ENCODE data around the gene RNF175.

Gene RNF175

DNA sequence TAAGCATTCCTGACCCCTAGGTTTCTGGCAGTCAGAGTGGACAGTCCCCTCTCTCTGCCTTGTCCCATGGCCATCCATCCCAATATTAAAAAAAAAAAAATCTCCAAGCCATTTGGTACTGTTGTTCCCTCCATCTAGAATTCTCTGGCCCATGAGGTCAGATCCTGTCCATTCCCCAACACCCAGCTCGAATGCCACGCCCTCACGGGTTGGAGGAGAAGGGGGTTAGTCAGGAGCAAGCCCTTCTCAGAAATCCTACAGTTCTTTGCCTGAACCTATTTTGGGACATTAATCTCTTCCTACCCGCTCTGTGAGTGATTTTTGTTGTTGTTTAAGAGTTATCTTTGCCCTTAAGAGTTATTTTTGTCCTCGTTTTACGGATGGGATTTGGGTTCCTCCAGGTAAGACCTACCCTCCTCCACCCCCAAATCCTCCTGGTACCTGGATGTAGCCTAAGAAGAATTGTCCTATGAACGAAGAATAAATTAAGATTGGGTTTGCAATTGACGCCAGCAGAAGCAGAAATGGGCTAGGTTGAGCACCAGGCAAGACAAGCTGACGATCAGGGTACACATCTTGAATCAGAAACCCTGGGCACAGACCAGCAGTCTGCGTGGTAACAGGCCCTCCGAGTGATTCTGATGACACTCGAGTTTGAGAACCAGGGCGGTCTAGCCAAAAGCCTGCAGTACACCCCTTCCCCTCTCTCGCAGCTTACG, 977 bp downstream of the RNF175 start:
- in situ Hi-C loops (cut with HindIII; ENCODE audit: low pct_ligation_motif_present, low pct_unique_long_range_greater_than_20kb, low sequenced_read_pairs) = no loop called here
- DNase-seq = no peak

DNA sequence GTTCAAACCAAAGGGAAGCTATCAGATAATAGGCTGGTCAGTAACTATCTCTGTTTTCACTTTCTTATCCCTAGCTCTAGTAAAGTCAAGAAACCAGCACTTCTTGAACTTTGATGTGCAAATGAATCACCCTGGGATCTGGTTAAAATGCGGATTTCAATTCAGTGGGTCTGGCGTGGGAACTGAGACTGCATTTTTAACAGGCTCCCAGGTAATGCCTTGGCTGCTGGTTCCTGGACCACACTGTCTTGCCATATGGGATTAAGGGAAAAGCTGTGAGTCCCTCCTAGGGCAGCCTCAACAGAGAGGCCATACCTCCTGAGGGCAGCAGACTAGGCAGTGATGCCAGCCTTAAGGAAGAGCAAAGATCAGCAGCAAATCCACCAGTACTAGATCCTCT, 1.7 kb downstream of the RNF175 start:
- DNase-seq = no peak
- in situ Hi-C loops (cut with HindIII; ENCODE audit: low pct_ligation_motif_present, low pct_unique_long_range_greater_than_20kb, low sequenced_read_pairs) = no loop called here

DNA sequence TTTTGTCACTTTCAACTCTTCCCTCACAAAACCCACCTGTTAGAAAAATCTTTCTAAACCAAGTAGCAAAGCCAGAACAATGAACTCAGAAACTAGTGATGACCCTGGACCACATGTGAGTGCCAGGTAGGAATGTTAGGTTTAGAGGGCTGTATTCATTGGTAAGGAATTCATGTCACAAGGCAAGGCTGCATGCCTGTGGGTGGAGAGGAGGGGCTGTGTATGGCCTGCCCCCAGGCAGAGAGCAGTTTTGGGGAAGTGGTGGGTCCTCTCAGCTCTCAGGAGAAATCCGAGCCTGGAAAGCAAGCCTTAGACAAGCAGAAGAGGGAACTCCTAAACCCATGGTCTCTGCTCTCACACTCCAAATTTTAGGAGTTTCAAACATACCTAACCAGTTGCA, 2.4 kb downstream of the RNF175 start:
- in situ Hi-C loops (cut with HindIII; ENCODE audit: low pct_ligation_motif_present, low pct_unique_long_range_greater_than_20kb, low sequenced_read_pairs) = no loop called here
- DNase-seq = peak; percentile 30

DNA sequence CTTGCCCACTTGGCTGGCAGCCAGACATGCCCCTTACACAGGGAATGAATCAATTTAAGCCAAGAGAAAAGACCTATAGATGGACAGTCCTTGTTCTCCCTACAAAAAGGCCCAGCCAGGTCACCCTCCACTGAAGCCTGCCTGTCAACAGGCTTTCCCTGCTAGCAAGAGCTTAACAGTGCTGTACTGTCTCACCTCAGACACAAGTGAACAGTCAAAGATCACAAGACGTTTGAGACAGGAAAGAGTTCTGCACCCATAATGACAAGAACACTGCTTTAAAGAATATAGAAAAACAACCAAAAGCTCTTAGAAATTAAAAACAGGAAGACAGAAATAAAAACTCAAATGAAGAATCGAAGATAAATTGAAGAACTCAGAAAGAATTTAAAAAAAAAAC, 4.6 kb downstream of the RNF175 start:
- in situ Hi-C loops (cut with HindIII; ENCODE audit: low pct_ligation_motif_present, low pct_unique_long_range_greater_than_20kb, low sequenced_read_pairs) = no loop called here

DNA sequence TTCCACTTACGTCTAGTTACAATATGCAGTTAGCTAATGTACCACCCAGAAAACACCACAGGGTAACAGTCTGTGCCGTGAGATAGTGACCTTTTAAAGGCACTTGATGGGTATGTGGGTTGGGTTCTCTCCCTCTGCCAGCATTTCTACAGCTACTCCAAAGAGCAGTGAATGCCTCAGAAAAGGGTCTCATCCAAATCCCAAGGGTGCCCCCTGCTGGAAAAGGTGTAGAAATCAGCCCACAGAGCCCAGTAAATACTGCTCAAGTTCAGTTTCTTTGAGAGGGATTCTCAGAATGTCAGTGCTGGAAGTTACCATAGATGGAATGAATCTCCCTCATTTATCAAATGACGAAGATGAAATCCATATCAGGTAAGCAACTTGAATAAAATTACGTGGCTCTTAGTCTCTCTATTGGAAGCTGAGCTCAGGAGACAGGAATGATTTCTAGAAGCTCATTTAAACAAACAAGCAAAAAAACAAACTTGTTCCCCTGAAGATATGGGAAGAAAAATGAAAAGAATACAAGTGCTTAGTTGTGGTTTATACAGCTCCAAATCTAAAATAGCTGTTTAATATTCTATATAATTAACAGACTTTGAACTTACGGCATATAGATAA, 9.5 kb downstream of the RNF175 start:
- peak; percentile 77 for DNase-seq
- in situ Hi-C loops (cut with HindIII; ENCODE audit: low pct_ligation_motif_present, low pct_unique_long_range_greater_than_20kb, low sequenced_read_pairs) = no loop called here

More for the DNA sequence above, 4.6 kb downstream of the RNF175 start:
- DNase-seq = no peak

DNA sequence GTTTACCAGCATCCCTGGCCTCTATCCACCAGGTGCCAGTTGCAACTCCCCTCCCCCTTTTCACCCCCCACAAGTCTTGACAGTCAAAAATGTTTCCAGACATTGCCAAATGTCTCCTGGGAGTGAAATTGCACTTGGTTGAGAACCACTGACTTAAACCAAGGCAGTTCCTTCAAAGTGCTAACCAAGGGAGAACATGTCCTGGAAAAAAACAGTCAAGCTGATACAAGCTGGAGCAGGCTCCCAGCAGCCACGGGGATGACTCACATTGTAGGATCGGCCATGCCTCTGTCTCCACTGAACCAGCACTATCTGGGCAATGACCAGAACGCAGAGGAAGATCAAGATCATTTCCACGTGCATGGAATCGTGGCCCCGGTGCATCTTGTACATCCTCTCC, 11.4 kb downstream of the RNF175 start:
- in situ Hi-C loops (cut with HindIII; ENCODE audit: low pct_ligation_motif_present, low pct_unique_long_range_greater_than_20kb, low sequenced_read_pairs) = no loop called here
- DNase-seq = peak; percentile 61

DNA sequence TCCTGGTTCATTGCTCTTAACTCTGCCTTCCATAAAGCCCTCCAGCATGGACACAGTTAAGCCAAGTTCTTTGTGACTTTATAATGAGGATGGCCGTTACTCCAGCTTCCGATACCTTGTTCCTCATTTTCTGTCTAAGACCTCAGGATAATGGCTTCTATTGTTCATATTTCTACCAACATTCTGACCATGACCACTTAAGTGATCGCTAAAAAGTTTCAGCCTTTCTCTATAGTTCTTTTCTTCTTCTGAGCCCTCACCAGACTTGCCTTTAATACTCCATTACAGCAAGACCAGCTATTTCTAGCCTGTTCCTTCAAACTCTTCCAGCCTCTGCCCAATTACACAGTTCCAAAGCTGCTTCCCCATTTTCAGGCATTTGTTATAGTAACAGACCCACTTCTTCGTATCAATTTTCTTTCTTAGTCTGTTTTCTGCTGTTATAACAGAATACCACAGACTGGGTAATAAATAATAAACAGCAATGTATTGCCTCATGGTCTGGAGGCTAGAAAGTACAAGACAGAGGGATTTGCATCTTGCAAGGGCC, 12.3 kb downstream of the RNF175 start:
- DNase-seq = no peak
- in situ Hi-C loops (cut with HindIII; ENCODE audit: low pct_ligation_motif_present, low pct_unique_long_range_greater_than_20kb, low sequenced_read_pairs) = no loop called here

DNA sequence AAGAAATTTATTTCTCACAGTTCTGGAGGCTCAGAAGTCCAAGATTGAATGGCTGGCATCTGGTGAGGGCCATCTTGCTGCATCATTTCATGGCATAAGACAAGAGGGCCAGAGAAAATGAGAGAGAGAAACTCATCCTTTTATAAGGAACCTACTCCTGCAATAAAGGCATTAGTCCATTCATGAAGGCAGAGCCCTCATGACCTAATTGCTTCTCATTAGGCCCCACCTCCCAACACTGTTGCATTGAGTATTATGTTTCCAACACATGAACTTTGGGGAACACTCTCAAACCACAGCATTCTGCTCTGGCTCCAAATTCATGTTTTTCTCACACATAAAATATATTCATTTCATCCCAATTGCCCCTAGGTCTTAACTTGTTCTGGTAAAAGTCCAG, 14.2 kb downstream of the RNF175 start:
- in situ Hi-C loops (cut with HindIII; ENCODE audit: low pct_ligation_motif_present, low pct_unique_long_range_greater_than_20kb, low sequenced_read_pairs) = no loop called here
- no peak for DNase-seq

DNA sequence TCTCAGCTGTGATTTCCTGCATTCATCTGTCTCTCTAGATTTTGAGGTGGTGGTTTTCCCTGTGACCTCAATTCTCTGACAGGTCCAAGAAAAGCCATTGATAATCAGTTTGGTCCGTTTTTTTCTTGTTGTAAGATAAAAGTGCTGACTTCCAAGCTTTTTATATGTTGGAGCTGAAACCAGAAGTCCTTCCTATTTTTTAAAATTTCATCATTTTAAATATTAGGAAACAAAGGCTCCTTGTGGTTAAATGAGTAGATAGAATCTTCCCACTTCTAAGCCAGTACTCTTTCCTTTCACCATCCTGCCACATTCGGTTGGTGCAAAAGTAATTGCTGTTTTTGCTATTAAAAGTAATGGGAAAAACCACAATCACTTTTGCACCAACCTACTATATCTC, 18.3 kb downstream of the RNF175 start:
- no peak for DNase-seq
- in situ Hi-C loops (cut with HindIII; ENCODE audit: low pct_ligation_motif_present, low pct_unique_long_range_greater_than_20kb, low sequenced_read_pairs) = no loop called here

DNA sequence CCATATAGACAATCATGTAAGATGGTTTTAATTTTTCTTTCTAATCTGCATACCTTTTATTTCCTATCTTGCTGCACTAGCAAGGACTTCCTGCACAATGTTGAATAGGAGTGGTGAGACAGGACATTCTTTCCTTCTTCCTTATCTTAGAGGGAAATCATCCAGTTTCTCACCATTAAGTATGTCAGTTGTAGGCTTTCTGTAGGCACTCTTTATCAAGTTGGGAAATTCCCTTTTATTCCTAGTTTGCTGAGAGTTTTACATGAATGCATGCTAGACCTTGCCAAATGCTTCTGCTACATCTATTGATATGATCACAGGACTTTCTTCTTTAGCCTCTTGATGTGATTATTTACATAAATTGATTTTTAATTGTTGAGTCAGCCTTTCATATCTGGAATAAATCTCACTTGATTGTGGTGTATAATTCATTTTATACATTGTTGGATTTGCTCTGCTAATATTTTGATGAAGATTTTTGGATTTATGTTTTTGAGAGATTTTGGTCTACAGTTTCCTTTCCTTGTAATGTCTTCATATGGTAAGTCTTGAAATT, 23.8 kb downstream of the RNF175 start:
- in situ Hi-C loops (cut with HindIII; ENCODE audit: low pct_ligation_motif_present, low pct_unique_long_range_greater_than_20kb, low sequenced_read_pairs) = no loop called here
- no peak for DNase-seq

DNA sequence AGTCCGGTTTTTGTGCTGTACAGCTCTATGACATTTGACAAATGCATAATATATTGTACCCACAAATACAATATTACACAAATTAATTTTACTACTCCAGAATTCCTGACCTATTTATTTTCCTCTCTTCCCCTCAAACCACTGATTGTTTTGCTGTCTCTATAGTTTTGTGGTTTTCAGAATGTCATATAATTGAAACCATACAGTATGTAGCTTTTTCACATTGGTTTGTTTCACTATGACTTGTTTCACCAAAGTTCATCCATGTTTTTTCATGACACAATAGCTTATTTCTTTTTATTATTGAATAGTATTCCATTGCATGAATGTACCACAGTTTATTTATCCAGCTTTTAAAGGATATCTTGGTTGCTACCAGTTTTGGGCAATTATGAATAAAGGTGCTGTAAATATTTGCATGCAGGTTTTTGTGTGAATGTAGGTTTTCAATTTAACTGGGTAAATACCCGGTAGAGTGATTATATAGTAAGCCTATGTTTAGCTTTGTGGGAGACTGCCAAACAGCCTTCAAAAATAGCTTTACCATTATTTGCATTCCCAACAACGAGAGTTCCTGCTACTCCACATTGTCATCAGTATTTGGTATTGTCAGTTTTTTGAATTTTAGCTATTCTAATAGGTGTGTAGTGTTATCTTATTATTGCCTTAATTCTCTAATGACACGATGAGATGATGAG, 25.9 kb downstream of the RNF175 start:
- in situ Hi-C loops (cut with HindIII; ENCODE audit: low pct_ligation_motif_present, low pct_unique_long_range_greater_than_20kb, low sequenced_read_pairs) = no loop called here
- no peak for DNase-seq

DNA sequence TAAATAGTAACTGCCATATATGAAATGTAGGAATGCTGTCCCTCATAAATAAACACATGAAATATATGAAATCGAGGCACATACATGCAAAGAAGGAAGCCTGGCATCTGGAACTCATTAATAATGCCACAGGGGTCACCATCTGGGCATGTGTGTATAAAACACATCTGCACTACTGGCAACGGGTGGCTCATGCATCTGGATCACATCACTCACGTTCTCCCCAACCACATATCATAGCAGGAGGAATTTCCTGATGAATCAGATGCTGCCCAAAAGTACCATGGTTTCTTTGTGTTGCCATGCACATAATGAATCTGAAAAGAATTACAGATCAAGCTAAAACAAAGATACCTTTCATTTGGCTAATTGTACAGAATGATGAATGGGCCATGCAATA, 28.6 kb downstream of the RNF175 start:
- in situ Hi-C loops (cut with HindIII; ENCODE audit: low pct_ligation_motif_present, low pct_unique_long_range_greater_than_20kb, low sequenced_read_pairs) = no loop called here
- no peak for DNase-seq

DNA sequence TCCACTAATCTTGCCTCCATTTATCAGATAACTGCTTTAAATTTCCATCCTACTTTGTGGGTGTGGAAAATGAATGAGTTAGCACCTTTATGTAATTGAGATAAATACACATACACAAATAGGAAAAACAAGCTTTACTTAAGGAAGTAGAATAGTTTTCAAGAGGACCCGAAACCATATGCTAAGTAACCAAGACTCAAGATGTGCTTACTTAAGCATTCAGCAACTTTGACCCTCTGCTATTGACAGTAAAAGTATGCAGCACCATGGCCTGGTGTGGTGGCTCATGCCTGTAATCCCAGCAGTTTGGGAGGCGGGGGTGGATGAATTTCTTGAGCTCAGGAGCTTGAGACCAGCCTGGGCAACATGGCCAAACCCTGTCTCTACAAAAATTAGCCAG, 29.9 kb downstream of the RNF175 start:
- in situ Hi-C loops (cut with HindIII; ENCODE audit: low pct_ligation_motif_present, low pct_unique_long_range_greater_than_20kb, low sequenced_read_pairs) = no loop called here

DNA sequence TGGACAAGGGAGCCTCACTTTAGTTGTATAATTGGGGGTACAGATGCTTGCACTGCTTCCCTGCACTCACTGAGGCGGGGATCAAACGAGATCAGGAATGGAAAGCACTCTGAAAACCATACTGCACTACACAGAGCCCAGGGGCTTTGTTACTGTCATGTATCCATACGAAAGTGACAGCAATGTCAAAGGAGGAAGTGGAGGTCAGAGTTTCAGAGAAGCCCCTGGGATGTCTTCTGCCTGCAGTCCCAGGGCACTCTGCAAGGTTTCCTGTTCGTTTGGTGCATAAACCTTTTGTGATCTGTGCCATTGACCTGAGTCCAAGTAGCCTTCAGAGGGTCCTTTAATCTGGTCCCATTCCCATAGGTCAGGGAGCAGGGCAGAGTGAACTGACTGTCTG, 31.2 kb downstream of the RNF175 start:
- DNase-seq = no peak
- in situ Hi-C loops (cut with HindIII; ENCODE audit: low pct_ligation_motif_present, low pct_unique_long_range_greater_than_20kb, low sequenced_read_pairs) = no loop called here

More for the DNA sequence above, 29.9 kb downstream of the RNF175 start:
- no peak for DNase-seq

DNA sequence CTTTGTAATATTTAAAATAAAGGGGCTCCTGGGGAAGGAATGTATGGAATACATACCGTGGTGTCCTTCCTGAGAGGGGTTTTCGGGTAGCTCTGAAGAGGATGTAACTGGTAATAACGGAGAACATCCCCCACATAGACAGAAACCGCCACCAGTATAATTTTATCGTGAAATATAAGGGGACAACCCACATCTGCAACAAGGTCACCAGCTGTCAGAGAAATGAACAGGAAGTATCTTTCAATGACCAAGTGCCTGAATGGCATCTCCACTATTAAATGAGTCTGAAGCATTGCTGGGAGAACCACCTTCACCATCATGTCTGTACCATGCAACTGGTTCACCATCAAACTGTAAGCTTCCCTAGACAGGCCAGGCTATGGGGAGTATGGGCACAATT, 31.7 kb downstream of the RNF175 start:
- no peak for DNase-seq
- in situ Hi-C loops (cut with HindIII; ENCODE audit: low pct_ligation_motif_present, low pct_unique_long_range_greater_than_20kb, low sequenced_read_pairs) = no loop called here

DNA sequence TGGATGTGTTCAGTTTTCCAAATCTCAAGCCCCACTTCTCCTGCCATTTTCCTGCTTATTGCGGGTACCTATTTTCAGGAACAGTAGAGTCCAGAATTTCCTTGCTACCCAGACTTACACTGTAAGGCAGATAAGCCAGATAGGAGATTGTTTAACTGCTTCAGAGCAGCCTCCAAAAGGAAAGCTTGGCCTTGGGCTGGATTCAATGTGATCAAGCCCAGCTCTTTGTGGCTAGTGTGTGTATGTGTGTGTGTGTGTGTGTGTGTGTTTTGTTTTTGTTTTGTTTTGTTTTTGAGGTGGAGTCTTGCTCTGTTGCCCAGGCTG, 34.0 kb downstream of the RNF175 start:
- in situ Hi-C loops (cut with HindIII; ENCODE audit: low pct_ligation_motif_present, low pct_unique_long_range_greater_than_20kb, low sequenced_read_pairs) = no loop called here
- DNase-seq = no peak

DNA sequence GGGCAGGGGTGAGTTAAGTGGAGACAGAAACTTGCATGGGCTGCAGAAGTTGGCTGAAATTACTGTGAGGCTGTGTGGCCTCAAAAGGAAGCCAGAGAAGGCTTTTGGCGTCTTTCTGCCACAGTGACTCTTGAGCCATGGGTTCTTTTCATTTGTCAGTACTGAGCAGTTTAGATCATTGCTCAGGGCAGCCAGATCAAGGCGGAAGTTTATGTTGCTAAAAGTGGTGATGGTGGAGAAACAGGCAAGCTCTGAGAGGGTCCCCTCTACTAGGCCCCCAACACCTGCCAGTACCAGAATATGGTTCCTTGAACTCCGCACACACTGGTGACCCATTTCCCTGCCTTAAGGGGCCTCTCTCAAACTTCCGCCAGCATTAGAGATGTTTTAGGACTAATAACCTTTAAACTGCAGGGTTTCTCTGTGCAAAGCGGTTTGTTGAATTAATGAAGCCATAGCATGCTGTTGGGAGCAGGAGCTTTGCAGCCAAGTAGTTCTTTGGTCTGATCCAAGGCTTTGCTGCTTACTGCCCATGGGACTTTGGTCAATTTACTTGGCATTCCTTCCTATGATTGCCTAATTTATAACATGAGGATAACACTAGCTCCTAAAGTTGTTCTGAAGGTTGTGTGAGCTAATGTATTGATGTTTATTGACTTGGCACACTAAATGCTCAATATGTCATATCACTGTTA, 34.5 kb downstream of the RNF175 start:
- no peak for DNase-seq
- in situ Hi-C loops (cut with HindIII; ENCODE audit: low pct_ligation_motif_present, low pct_unique_long_range_greater_than_20kb, low sequenced_read_pairs) = no loop called here

DNA sequence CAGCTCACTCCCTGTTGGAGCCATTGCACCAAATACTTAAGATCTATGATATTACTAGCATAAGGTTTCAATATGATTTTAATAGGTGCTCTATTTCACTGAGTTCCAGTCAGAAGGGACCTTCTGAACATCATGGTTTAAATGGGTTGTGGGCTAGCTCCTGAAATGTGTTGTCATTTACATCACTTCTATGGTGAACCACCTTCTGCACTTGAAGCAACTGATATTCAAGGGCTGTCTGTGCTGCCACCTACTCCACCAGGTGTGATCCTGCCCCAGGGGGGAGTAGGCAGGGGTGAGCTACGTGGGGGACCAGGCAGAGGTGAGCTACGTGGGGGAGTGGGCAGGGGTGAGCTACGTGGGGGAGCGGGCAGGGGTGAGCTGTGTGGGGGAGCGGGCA, 35.2 kb downstream of the RNF175 start:
- in situ Hi-C loops (cut with HindIII; ENCODE audit: low pct_ligation_motif_present, low pct_unique_long_range_greater_than_20kb, low sequenced_read_pairs) = no loop called here
- no peak for DNase-seq

DNA sequence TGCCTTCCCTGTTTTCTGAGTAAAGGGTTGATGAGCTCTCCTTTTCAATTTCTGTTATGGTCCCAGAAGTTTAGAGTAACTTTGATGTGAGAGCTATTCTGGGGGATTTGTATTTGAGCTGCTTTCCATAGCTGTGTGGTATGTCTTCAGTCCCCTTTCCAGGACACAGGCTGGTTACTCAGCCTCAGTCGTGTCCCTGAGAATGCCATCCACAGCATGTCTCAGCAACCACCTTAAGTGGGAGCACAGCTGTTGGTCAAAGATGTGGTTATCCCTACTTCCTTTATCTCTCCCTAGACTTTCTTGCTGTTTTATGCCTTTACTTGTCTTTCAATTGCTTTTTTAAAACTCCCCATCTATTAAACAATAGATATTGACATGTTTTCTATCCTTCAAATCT, 37.8 kb downstream of the RNF175 start:
- no peak for DNase-seq
- in situ Hi-C loops (cut with HindIII; ENCODE audit: low pct_ligation_motif_present, low pct_unique_long_range_greater_than_20kb, low sequenced_read_pairs) = no loop called here
